Duodenal mucosa (tissue), 2 donors: ENCODE results near the gene COL23A1.

ENCODE experiments used
- H3K27ac ChIP-seq: one replicate; pipeline ENCODE4 v1.7.0; 2013; ENCODE audit warnings: low read depth, low read length
- H3K27me3 ChIP-seq, 2 donors: one replicate each; pipeline ENCODE4 v1.7.0; 2013; ENCODE audit warnings: low read length in 2 of 2, control low read depth in 1 of 2; ENCODE audit not compliant: insufficient read depth in 2 of 2, control insufficient read depth in 1 of 2
- H3K36me3 ChIP-seq, 2 donors: one replicate each; pipeline ENCODE4 v1.7.0; 2013; ENCODE audit warnings: low read length in 2 of 2, control low read depth in 1 of 2; ENCODE audit not compliant: insufficient read depth in 2 of 2, control insufficient read depth in 1 of 2
- H3K4me1 ChIP-seq, 2 donors: one replicate each; pipeline ENCODE4 v1.7.0; 2013; ENCODE audit warnings: low read length in 2 of 2, control low read depth in 1 of 2; ENCODE audit not compliant: insufficient read depth in 2 of 2, control insufficient read depth in 1 of 2
- H3K4me3 ChIP-seq, 2 donors: one replicate each; pipeline ENCODE4 v1.7.0; 2013; ENCODE audit warnings: low read length in 2 of 2, low read depth in 1 of 2
- H3K9ac ChIP-seq, 2 donors: one replicate each; pipeline ENCODE4 v1.7.0; 2013; ENCODE audit warnings: low read length in 2 of 2, low read depth in 1 of 2
- H3K9me3 ChIP-seq, 2 donors: one replicate each; pipeline ENCODE4 v1.7.0; 2013; ENCODE audit warnings: low read length in 2 of 2, control low read depth in 1 of 2; ENCODE audit not compliant: control insufficient read depth in 1 of 2

Gene COL23A1

DNA sequence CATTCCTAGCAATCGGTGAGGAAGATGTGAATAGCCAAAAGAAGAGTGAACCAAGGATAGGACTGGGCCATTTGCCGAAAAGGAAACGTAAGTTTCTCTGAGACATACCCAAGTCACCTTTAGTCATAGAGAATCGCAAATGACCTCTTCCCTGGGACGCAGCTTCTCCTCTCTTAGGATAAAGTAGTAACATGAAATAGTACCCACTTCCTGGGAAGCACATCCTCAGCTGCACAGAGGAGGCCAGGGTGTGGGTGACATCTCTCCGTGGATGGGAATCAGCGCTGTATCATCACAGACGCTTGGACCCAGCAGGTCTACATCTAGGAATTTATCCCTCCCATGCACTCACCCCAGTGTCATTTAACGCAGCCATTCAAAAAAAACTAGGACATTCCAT, 236.7 kb downstream of the COL23A1 start:
- Histone ChIP-seq H3K27ac (no peak overlapping the region), H3K9me3 (no peaks in the 10 kb centered on the region), H3K4me3 (no peak overlapping the region), H3K36me3 (no peaks in the 10 kb centered on the region), H3K9ac (no peak overlapping the region), H3K27me3 (peaks cover 0 to 5% of the 10 kb centered on the region in 2 donors), H3K4me1 (peaks cover 0 to 8% of the 10 kb centered on the region in 2 donors)

DNA sequence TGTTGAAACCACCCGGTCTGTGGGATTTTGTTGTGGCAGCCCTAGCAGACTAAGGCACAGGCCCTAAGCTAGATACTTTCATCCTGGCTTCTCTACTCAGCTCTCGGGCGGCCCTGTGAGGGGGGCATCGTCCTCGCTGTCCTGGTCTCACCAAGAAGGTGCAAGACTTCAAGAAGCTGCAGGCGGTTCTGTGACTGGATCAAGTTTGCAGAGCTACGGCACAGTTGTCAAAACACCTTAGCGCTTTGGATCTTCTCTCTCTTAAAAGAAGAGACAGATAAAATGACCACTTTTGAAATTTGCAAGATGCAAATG, 238.2 kb downstream of the COL23A1 start:
- Histone ChIP-seq H3K27me3 (peaks cover 0 to 5% of the 10 kb centered on the region in 2 donors), H3K36me3 (no peaks in the 10 kb centered on the region), H3K9ac (no peak overlapping the region), H3K4me3 (no peak overlapping the region), H3K9me3 (no peaks in the 10 kb centered on the region), H3K4me1 (peaks cover 0 to 7% of the 10 kb centered on the region in 2 donors), H3K27ac (no peak overlapping the region)

DNA sequence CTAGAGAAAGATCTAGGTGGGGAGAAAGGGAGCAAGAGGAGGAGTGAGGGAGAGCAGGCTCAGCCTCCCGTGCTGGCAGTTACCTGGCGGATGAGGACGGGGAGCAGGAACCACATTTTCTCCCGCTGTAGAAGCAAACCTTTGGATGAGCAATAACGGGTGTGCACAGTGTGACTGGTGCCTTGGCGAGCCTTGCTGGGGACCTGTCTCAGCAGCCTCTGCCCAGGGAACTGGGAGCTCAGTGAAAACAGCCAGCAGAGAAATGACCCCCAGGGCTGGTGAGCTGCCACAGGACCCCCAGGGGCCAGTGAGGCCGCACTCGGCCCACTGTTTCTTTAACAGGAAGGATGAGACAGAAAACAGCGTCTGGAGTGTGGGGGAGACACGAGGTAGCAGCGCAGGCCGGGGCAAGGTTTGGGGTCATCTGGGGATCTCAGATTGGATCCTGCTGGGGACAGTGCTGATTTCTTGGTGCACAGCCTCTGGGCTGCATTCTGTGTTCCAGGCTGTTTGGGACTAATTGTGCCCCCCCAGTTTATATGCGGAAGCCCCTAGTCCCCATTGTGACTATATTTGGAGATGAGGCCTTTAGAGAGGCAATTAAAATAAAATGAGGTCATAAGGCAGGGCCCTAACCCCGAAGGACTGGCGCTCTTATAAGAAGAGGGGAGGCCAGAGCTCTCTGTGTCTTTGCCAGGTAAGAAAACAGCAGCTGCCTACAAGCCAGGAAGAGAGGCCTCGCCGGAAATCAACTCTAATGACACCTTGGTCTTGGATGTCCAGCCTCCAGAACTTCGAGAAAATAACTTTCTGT, 238.8 kb downstream of the COL23A1 start:
- Histone ChIP-seq H3K4me3 (no peak overlapping the region), H3K36me3 (no peaks in the 10 kb centered on the region), H3K27me3 (peaks cover 0 to 5% of the 10 kb centered on the region in 2 donors), H3K4me1 (peaks cover 0 to 1% of the 10 kb centered on the region in 2 donors), H3K27ac (no peak overlapping the region), H3K9me3 (no peaks in the 10 kb centered on the region), H3K9ac (no peak overlapping the region)

- Histone ChIP-seq H3K9me3 (no peaks in the 10 kb centered on the region), H3K27me3 (no peaks in the 10 kb centered on the region), H3K4me1 (no peaks in the 10 kb centered on the region), H3K27ac (no peak overlapping the region), H3K4me3 (no peak overlapping the region), H3K36me3 (no peaks in the 10 kb centered on the region), H3K9ac (no peak overlapping the region)
Observed at GRCh38 chr5:178350361-178351220, 239.6 kb downstream of the COL23A1 start.

DNA sequence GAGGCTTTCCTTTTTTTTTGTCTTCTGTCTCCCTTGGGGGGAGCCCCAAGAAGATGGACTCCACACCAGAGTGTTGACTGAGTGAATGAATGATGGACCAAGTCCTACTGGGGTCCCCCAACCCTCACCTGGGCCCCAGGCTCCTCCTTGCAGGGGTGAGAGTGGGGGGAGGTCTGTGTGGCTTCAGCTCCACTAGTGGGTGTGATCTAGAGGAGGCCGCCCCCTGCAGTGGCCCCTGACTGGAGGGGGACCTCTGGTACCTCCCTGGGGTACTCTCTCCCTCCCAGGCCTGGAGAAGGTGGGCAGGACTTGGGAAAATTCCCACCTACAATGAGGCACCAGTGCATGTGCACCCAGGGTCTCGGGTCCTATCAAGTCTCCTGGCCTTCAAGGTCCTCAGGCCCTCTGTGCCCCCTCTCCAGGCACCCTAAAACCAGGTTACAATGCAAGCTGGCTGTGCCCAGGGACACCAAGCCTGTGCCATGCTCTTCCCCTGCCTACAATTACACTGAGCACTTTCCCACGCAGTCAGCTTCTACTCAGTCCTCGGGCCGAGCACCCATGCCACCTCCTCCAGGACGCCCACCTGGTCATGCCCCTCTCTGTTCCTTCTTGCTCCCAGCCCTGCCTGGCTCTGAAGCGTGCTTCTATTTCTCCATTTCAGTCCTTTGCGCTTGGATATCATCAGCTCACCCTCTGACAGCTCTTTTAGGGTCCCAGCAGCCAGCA, 240.4 kb downstream of the COL23A1 start:
- Histone ChIP-seq H3K4me1 (no peaks in the 10 kb centered on the region), H3K4me3 (no peak overlapping the region), H3K9me3 (no peaks in the 10 kb centered on the region), H3K27ac (no peak overlapping the region), H3K36me3 (no peaks in the 10 kb centered on the region), H3K9ac (no peak overlapping the region), H3K27me3 (no peaks in the 10 kb centered on the region)

- H3K27me3 ChIP-seq: no peaks in the 10 kb centered on the region
Observed at GRCh38 chr5:178349075-178349511, 241.1 kb downstream of the COL23A1 start.

DNA sequence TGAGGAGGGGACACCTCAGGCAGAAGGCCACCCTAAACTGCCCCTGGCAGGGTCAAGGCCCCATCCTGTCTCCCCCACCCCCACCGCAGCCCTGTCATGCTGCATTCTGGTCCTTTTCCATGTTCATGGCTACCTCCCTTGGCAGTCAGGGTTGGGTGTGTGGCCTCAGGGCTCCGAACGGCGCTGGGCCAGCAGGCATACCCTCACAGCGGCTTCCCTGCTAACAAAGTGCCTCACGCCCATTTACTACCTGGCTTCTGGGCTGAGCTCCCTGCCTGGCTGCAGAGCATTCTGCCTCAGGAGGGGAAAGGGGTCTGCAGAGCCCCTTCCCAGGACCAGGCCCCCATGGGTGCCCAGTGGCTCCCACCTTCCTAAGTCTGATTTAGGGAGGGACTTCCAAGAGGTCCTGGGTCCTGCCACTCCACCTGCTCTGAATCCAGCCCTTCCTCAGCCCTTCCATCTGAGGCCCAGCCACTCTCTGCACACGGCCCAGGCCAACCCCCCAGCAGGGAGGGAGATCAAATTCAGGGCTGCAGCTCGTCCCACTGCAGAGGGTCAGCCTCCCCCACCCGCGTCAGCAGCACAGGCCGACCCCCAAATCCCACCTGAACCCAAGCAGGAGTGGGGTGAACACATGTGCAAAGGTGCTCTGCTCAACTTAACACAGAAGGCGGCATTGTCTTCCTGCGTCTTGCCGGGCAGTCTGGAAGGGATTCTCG, 241.7 kb downstream of the COL23A1 start:
- no peaks in the 10 kb centered on the region for H3K4me1 ChIP-seq
- H3K9ac ChIP-seq: no peak overlapping the region
- no peaks in the 10 kb centered on the region for H3K36me3 ChIP-seq
- no peaks in the 10 kb centered on the region for H3K27me3 ChIP-seq
- H3K9me3 ChIP-seq: no peaks in the 10 kb centered on the region
- H3K27ac ChIP-seq: no peak overlapping the region
- H3K4me3 ChIP-seq: no peak overlapping the region

More at GRCh38 chr5:178349075-178349511, 241.1 kb downstream of the COL23A1 start:
- H3K9ac ChIP-seq: no peak overlapping the region
- no peak overlapping the region for H3K4me3 ChIP-seq
- no peaks in the 10 kb centered on the region for H3K9me3 ChIP-seq
- no peak overlapping the region for H3K27ac ChIP-seq
- H3K36me3 ChIP-seq: no peaks in the 10 kb centered on the region
- no peaks in the 10 kb centered on the region for H3K4me1 ChIP-seq

GRCh38 chr5:178347956-178348355, 242.2 kb downstream of the COL23A1 start:
- Histone ChIP-seq H3K27me3 (no peaks in the 10 kb centered on the region), H3K9ac (no peak overlapping the region), H3K9me3 (no peaks in the 10 kb centered on the region), H3K27ac (no peak overlapping the region), H3K36me3 (no peaks in the 10 kb centered on the region), H3K4me3 (no peak overlapping the region), H3K4me1 (no peaks in the 10 kb centered on the region)

DNA sequence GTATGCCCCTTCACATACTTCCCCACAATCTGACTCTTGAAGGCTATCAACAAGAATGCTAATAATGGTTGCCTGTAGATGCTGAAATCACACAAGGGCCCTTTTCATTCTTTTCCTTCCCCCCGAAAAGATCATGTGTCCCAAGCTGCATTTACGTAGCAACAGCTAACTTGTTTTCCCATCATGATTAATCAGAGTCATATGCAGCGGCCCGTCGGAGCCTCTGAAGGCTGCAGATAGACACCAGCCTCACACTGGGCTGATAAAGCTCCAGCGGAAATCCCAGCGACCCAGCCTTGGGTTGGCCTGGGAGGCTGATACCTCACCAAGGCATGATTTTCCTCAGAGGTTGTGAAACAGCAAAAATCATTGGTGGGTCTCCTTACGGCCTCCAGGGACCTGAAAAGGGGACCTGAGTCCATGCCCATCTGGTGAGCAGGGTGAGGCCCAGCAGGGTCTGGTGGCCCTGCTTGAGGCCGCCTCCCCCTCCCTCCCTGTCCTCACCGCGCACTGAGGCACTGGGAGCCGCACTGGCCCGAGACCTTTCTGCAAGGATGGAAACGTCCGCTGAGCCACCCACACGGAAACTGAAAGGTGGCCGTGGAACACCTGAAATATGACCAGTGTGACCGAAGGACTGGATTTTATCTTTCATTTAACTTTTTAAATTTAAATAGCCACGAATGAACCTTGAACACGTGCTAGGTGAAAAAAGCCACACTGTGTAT, 243.4 kb downstream of the COL23A1 start:
- no peak overlapping the region for H3K9ac ChIP-seq
- no peaks in the 10 kb centered on the region for H3K27me3 ChIP-seq
- H3K4me3 ChIP-seq: no peak overlapping the region
- H3K27ac ChIP-seq: no peak overlapping the region
- H3K9me3 ChIP-seq: no peaks in the 10 kb centered on the region
- peaks cover 0 to 3% of the 10 kb centered on the region in 2 donors for H3K4me1 ChIP-seq
- no peaks in the 10 kb centered on the region for H3K36me3 ChIP-seq
